WTC11 (cell line): ENCODE data around the gene PRR23B.

Experiments
- ATF1 ChIP-seq: sonication (generic); formaldehyde crosslinking; IDR thresholded peaks from 2 replicates; pipeline ENCODE4 v1.8.1; 2023; ENCODE audit warnings: mild to moderate bottlenecking, moderate library complexity, missing genetic modification reagents
- CBFB ChIP-seq: sonication (generic); formaldehyde crosslinking; IDR thresholded peaks from 2 replicates; pipeline ENCODE4 v1.8.1; 2022; ENCODE audit warnings: mild to moderate bottlenecking, low read depth, missing genetic modification reagents
- CREB1 ChIP-seq: sonication (generic); formaldehyde crosslinking; IDR thresholded peaks from 2 replicates; pipeline ENCODE4 v1.8.0; 2023; ENCODE audit warnings: mild to moderate bottlenecking, missing genetic modification reagents
- CREM ChIP-seq: sonication (generic); formaldehyde crosslinking; IDR thresholded peaks from 2 replicates; pipeline ENCODE4 v1.8.1; 2022; ENCODE audit warnings: mild to moderate bottlenecking, missing genetic modification reagents, moderate library complexity
- CTCF ChIP-seq: fragments of 200-600 bp; IDR thresholded peaks from 2 replicates; pipeline ENCODE4 v1.8.0; 2022; ENCODE audit warnings: antibody characterized with exemption
- FOXJ3 ChIP-seq: sonication (generic); formaldehyde crosslinking; IDR thresholded peaks from 2 replicates; pipeline ENCODE4 v1.9.0; 2021; ENCODE audit warnings: missing genetic modification reagents, mild to moderate bottlenecking, borderline replicate concordance
- HMGXB4 ChIP-seq: sonication (generic); formaldehyde crosslinking; IDR thresholded peaks from 2 replicates; pipeline ENCODE4 v1.8.1; 2023; ENCODE audit warnings: mild to moderate bottlenecking, moderate library complexity, missing genetic modification reagents
- IRF1 ChIP-seq: sonication (generic); formaldehyde crosslinking; IDR thresholded peaks from 2 replicates; pipeline ENCODE4 v1.8.0; 2023; ENCODE audit warnings: missing genetic modification reagents
- MAX ChIP-seq: sonication (generic); formaldehyde crosslinking; IDR thresholded peaks from 2 replicates; pipeline ENCODE4 v1.8.0; 2022; ENCODE audit warnings: mild to moderate bottlenecking, missing genetic modification reagents
- MXD4 ChIP-seq: fragments of 250-450 bp; sonication (Bioruptor Pico); IDR thresholded peaks from 2 replicates; pipeline ENCODE4 v1.8.0; 2021; ENCODE audit warnings: mild to moderate bottlenecking, moderate library complexity, borderline replicate concordance
- PRDM15 ChIP-seq: sonication (generic); formaldehyde crosslinking; IDR thresholded peaks from 2 replicates; pipeline ENCODE4 v1.8.0; 2022; ENCODE audit warnings: missing genetic modification reagents
- TEAD4 ChIP-seq: sonication (generic); formaldehyde crosslinking; IDR thresholded peaks from 2 replicates; pipeline ENCODE4 v1.8.0; 2022; ENCODE audit warnings: mild to moderate bottlenecking, missing genetic modification reagents
- USF2 ChIP-seq: sonication (generic); formaldehyde crosslinking; IDR thresholded peaks from 2 replicates; pipeline ENCODE4 v1.8.1; 2023; ENCODE audit warnings: mild to moderate bottlenecking, missing genetic modification reagents, moderate library complexity

- TF ChIP-seq FOXJ3 (no peak), CTCF (no peak), USF2 (CRISPR knock-in tag) (no peak), IRF1 (CRISPR knock-in tag) (no peak), PRDM15 (CRISPR knock-in tag) (no peak), TEAD4 (no peak), CREB1 (CRISPR knock-in tag) (no peak), CBFB (CRISPR knock-in tag) (no peak), ATF1 (CRISPR knock-in tag) (no peak), MAX (CRISPR knock-in tag) (no peak), CREM (CRISPR knock-in tag) (no peak), HMGXB4 (CRISPR knock-in tag) (no peak), MXD4 (CRISPR knock-in tag) (no peak)
Observed at GRCh38 chr3:139044366-139045210, 23.9 kb upstream of the PRR23B start, which contains the start of gene PRR23C.
